ENCODE results near the gene FXYD6.

DNA sequence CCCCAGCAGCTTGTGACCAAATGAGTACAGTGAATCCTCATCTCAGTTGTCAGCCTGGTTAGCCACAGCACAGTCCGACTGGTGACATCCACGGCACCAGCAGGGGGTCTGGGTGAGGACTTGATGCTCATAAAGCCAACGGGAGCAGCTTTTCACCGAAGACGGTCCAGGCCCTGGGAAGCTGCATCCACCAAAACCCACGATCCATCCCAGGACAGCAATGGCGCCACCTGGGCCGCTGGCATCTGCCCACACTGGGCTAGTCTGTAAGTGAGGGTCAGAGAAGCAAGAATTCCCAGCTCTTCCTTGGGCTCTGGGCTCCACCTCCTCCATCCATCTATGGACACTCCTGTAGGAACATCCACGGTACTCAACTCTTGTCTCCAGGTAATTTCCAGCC is 25.1 kb upstream of the FXYD6 start:
- TF ChIP-seq GATA2 (IDR thresholded peaks at IDR 0.05; ENCODE audit: low read depth, low read length) = no peak
- TF ChIP-seq GATA3 (IDR thresholded peaks at IDR 0.05; ENCODE audit: low read depth, low read length) = no peak
